SK-N-SH treated with all-trans-retinoic acid at 6 μM for 48 hours (cell line): ENCODE data around the gene BCAR1.

Experiments used
- ATAC-seq: fragments of 200-7000 bp; cut with Tn5 transposase; 3 replicates; pipeline ENCODE4 v1.9.1; 2020; ENCODE audit warnings: mild to moderate bottlenecking, moderate library complexity
- ARNTL ChIP-seq: fragments of 450-650 bp; formaldehyde crosslinking; IDR thresholded peaks from 2 replicates; pipeline ENCODE4 v1.5.0; 2020; ENCODE audit warnings: low read depth, mild to moderate bottlenecking, moderate library complexity, borderline replicate concordance
- BACH2 ChIP-seq: fragments of 250-450 bp; sonication (Bioruptor Pico); IDR thresholded peaks from 2 replicates; pipeline ENCODE4 v1.9.0; 2021; ENCODE audit warnings: mild to moderate bottlenecking, borderline replicate concordance
- CREB5 ChIP-seq: fragments of 250-450 bp; sonication (Bioruptor Pico); IDR thresholded peaks from 2 replicates; pipeline ENCODE4 v1.5.1; 2020; ENCODE audit warnings: low read depth, mild to moderate bottlenecking, moderate library complexity
- CSDC2 ChIP-seq: fragments of 250-450 bp; sonication (Bioruptor Pico); IDR thresholded peaks from 2 replicates; pipeline ENCODE4 v1.5.0; 2020; ENCODE audit warnings: mild to moderate bottlenecking, moderate library complexity
- CSRNP3 ChIP-seq: fragments of 250-450 bp; sonication (Bioruptor Pico); IDR thresholded peaks from 2 replicates; pipeline ENCODE4 v1.5.1; 2021; ENCODE audit warnings: mild to moderate bottlenecking, moderate library complexity
- ESRRG ChIP-seq: fragments of 250-450 bp; sonication (Bioruptor Pico); IDR thresholded peaks from 2 replicates; pipeline ENCODE4 v1.6.1; 2021; ENCODE audit warnings: mild to moderate bottlenecking
- ISL1 ChIP-seq: fragments of 250-450 bp; sonication (Bioruptor Pico); IDR thresholded peaks from 2 replicates; pipeline ENCODE4 v2.1.2; 2022; ENCODE audit warnings: mild to moderate bottlenecking, moderate library complexity
- OSR1 ChIP-seq: fragments of 250-450 bp; sonication (Bioruptor Pico); IDR thresholded peaks from 2 replicates; pipeline ENCODE4 v1.8.0; 2022; ENCODE audit warnings: moderate library complexity, mild to moderate bottlenecking, inconsistent platforms
- PATZ1 ChIP-seq: fragments of 250-450 bp; sonication (Bioruptor Pico); IDR thresholded peaks from 2 replicates; pipeline ENCODE4 v1.8.0; 2020; ENCODE audit warnings: mild to moderate bottlenecking, moderate library complexity, borderline replicate concordance
- POU6F1 ChIP-seq: fragments of 250-450 bp; sonication (Bioruptor Pico); IDR thresholded peaks from 2 replicates; pipeline ENCODE4 v1.8.0; 2021; ENCODE audit warnings: low read depth, mild to moderate bottlenecking, moderate library complexity, borderline replicate concordance
- RARB ChIP-seq: fragments of 250-450 bp; sonication (Bioruptor Pico); IDR thresholded peaks from 2 replicates; pipeline ENCODE4 v1.8.0; 2021; ENCODE audit warnings: mild to moderate bottlenecking, moderate library complexity
- SNAI2 ChIP-seq: fragments of 250-450 bp; sonication (Bioruptor Pico); IDR thresholded peaks from 2 replicates; pipeline ENCODE4 v1.5.0; 2020; ENCODE audit warnings: mild to moderate bottlenecking, moderate library complexity
- TCF4 ChIP-seq: fragments of 250-450 bp; sonication (Bioruptor Pico); IDR thresholded peaks from 2 replicates; pipeline ENCODE4 v1.8.0; 2021; ENCODE audit warnings: mild to moderate bottlenecking, moderate library complexity, borderline replicate concordance
- TOX ChIP-seq: fragments of 250-450 bp; sonication (Bioruptor Pico); IDR thresholded peaks from 2 replicates; pipeline ENCODE4 v1.8.0; 2021; ENCODE audit warnings: mild to moderate bottlenecking, moderate library complexity, borderline replicate concordance
- TSHZ2 ChIP-seq: fragments of 250-450 bp; sonication (Bioruptor Pico); IDR thresholded peaks from 2 replicates; pipeline ENCODE4 v1.5.0; 2020; ENCODE audit warnings: mild to moderate bottlenecking, moderate library complexity
- ZC3H10 ChIP-seq: fragments of 250-450 bp; sonication (Bioruptor Pico); IDR thresholded peaks from 2 replicates; pipeline ENCODE4 v1.5.1; 2021; ENCODE audit warnings: mild to moderate bottlenecking, moderate library complexity
- ZFP30 ChIP-seq: fragments of 450-650 bp; formaldehyde crosslinking; IDR thresholded peaks from 2 replicates; pipeline ENCODE4 v1.5.0; 2022; ENCODE audit warnings: mild to moderate bottlenecking, moderate library complexity
- ZNF565 ChIP-seq: fragments of 450-650 bp; formaldehyde crosslinking; conservative IDR thresholded peaks from 2 replicates; pipeline ENCODE4 v1.5.0; 2020; ENCODE audit warnings: low read depth, mild to moderate bottlenecking, moderate library complexity
- ZNF8 ChIP-seq: fragments of 450-650 bp; formaldehyde crosslinking; IDR thresholded peaks from 2 replicates; pipeline ENCODE4 v1.5.0; 2020; ENCODE audit warnings: mild to moderate bottlenecking, moderate library complexity

BCAR1 gene

GRCh38 chr16:75261590-75262078 lies 10.2 kb upstream of the BCAR1 start:
- TF ChIP-seq TCF4 (CRISPR knock-in tag) (no peak), TOX (no peak), ZNF8 (CRISPR knock-in tag) (no peak), CSRNP3 (CRISPR knock-in tag) (no peak), CSDC2 (CRISPR knock-in tag) (no peak), ZFP30 (CRISPR knock-in tag) (no peak), ZC3H10 (no peak), ESRRG (CRISPR knock-in tag) (no peak), TSHZ2 (CRISPR knock-in tag) (no peak), POU6F1 (CRISPR knock-in tag) (no peak), ZNF565 (no peak), OSR1 (CRISPR knock-in tag) (no peak), ISL1 (CRISPR knock-in tag) (no peak), PATZ1 (CRISPR knock-in tag) (no peak), SNAI2 (CRISPR knock-in tag) (no peak), ARNTL (CRISPR knock-in tag) (no peak), RARB (no peak), BACH2 (no peak)
- TF ChIP-seq, all 23 proteins: peak for 0
- ATAC-seq, result no peak

GRCh38 chr16:75260851-75261589 lies 9.6 kb upstream of the BCAR1 start:
- ATAC-seq, result no peak
- no peak for TF ChIP-seq RARB
- no peak for TF ChIP-seq TSHZ2 (CRISPR knock-in tag)
- TF ChIP-seq CREB5 (CRISPR knock-in tag), result no peak
- TF ChIP-seq CSDC2 (CRISPR knock-in tag), result no peak
- TF ChIP-seq ISL1 (CRISPR knock-in tag), result no peak
- no peak for TF ChIP-seq ZNF8 (CRISPR knock-in tag)
- TF ChIP-seq OSR1 (CRISPR knock-in tag), result no peak
- no peak for TF ChIP-seq PATZ1 (CRISPR knock-in tag)
- TF ChIP-seq TOX, result no peak
- TF ChIP-seq BACH2, result no peak
- TF ChIP-seq, all 23 proteins: peak for 0
